ENCODE measurements around the gene TSEN34.
"Not testable (repeated sequence)": the region's sequence is repeated elsewhere in the genome, so short reads cannot be mapped to it uniquely, and the experiment has no call there.

Gene TSEN34

DNA sequence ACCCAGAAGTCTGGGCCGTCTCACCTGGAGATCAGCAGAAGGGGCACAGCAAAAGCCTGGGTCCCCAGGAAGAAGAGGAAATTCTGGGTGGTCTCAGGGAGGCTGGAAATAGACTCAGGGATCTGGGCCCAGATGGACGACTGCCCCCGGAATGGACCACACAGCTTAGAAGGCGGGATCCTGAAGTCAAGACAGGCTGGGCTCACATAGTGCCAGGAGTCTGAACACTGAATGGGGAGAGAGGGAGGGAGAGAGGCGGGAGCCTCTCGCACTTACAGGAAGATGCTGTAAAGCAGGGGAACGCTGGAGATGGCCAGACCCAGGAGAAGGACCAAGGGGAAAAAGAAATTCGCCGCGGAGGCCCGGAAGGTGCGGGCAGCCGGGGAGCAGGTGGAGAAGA lies 30.3 kb upstream of the TSEN34 start:
- no peak for DNase-seq (ENCODE audit: low read depth in 2 of 2)

DNA sequence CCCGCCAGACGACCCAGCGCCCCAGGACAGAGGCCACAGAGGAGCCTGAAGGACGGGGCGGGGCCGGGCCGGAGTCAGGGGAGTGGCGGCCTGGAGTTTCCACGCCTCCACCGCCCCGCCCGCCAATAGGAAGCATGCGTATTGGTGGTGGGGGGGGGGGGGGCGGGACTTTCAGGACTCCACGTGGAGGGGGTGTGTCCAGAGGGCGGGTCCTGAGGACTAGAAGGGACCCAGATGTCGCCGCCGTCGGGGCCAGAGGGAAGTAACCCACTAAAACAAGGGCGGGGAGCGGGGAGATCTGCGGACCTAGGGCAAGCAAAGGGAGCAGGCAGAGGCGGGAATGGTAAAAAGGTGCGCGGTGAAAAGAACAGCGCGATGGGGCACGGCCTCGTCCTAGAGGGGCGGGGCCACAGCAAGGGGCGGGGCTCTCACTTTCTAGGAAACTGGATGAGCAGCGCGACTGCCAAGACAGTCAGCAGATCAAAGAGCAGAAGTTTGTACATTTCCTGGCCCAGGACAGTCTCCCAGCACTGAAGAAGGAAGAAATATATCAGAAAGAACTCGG lies 28.8 kb upstream of the TSEN34 start:
- DNase-seq (ENCODE audit: low read depth in 2 of 2) = peak; percentile 61 to 64

DNA sequence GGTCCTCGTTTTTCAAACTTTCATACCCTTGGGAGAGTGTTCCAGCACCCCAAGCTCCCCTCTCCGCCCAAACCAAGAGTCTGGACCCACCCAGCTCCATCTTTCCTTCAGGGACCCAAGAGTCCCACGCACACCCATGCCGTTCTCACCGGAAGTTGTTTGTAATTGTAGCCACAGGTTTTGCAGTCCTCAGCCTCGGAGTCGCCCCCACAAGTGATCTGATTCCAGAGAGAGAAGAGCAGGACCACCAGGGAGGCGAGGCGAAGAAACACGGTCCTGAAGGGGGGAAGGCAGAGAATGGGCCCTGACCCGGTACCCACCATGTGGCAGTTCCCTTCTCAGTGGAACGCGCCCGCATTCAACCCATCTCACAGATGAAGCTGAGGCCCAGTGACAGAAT lies 28.2 kb upstream of the TSEN34 start:
- DNase-seq (ENCODE audit: low read depth in 2 of 2) = no peak

DNA sequence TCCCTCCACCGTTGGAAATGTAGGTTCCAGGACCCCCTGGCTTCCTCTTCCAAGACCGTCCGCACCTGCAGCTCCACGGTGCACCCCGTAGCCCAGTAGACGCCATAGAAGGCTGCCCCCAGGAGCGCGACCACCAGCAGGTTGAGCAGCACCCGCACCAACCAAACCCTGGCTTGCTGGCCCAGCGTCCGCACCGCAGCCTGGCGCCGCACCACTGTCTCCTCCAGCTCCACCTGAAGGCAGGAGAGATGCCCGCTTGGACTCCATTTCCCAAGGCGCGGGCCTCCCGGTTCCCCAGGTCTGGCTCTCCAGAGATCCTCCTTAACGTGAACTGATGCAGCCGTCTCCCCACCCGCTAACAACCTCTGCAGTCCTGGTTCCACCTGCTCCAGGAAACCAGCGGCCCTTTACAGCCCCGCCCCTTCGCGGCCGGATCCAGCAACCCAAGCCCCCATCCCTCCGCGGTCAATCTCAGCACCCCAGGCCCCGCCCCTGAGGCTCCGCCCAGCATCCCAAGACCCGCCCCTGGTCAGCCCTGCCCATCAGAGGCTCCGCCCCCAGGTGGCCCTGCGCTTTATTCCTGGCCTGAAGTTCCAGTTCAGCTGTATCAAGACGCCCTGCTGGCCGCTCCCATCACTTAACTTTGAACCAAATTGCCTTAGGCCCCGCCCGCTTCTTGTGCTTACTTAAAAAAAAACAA lies 26.6 kb upstream of the TSEN34 start:
- peak in 1 of 2 donors; percentile 32 for DNase-seq (ENCODE audit: low read depth in 2 of 2)

DNA sequence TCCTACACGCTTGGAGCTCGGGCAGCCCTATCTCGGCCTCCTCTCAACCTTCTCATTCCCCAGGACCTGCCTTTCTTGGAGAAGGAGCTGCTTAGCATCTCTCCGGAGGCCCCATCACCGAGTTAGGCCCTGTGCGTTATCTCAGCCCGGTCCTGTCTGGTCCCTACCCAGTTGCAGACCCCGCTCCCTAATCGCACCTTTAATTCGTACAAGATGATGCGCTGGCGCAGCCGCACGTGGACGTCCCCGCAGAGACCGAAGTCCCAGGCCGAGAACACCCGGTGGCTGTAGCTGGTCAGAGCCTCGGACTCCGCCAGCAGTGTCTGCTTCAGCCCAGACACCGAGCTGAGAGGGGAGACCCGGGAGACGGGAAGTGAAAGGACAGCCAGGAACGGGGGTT lies 25.9 kb upstream of the TSEN34 start:
- DNase-seq (ENCODE audit: low read depth in 2 of 2) = no peak

DNA sequence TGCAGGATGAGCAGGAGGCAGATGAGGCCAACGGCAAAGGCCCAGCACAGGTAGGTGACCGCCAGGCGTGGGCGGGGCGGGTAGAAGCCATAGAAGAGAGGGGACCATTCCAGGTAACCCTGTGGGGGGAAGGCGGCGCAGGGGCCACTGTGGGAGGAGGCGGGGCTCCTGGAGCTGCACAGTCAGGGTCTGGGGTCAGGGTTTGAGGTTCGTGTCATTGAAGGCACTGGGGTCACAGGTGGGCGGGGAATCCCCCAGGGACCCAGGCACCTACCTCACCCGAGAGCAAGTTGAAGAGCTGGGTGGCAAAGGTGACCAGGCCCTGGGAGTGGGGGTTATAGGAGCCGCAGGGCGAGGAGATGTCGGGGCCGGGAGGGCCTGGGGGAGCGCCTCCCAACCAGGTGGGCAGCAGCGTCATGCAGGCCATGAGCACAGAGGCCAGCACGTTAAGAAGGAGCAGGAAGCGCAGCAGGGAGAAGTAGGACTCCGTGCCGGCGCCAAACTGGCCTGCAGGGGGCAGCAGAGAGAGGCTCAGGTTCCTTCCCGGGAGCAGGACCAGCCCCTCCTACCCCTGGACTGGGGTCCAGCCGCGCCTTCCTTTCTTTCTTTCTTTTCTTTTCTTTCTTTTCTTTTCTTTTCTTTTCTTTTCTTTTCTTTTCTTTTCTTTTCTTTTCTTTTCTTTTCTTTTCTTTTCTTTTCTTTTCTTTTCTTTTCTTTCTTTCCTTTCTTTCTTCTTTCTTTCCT lies 22.8 kb upstream of the TSEN34 start:
- peak; percentile 65 to 75 for DNase-seq (ENCODE audit: low read depth in 2 of 2)

DNA sequence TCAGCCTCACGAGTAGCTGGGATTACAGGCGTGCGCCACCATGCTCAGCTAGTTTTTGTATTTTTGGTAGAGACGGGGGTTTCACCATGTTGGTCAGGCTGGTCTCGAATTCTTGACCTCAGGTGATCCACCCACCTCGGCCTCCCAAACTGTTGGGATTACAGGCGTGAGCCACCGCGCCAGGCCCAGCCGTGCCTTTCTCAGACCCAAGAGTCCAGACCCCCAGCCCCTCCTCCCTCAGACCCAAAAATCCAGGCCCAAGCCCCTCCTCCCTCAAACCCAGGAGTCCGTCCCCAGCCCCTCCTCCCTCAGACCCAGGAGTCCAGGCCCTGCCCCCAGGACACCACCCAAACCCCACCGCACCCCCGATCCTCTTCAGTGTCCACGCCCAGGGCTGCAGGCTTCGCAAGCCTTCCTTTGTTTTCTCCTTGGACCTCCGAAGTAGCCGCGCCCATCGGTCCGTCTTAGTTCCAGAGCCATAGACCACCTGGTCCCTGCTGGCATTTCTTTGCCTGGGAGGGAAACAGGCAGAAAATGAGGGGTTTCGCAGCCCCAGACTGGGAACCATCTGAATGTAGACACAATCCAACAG lies 21.9 kb upstream of the TSEN34 start:
- no peak for DNase-seq (ENCODE audit: low read depth in 2 of 2)

DNA sequence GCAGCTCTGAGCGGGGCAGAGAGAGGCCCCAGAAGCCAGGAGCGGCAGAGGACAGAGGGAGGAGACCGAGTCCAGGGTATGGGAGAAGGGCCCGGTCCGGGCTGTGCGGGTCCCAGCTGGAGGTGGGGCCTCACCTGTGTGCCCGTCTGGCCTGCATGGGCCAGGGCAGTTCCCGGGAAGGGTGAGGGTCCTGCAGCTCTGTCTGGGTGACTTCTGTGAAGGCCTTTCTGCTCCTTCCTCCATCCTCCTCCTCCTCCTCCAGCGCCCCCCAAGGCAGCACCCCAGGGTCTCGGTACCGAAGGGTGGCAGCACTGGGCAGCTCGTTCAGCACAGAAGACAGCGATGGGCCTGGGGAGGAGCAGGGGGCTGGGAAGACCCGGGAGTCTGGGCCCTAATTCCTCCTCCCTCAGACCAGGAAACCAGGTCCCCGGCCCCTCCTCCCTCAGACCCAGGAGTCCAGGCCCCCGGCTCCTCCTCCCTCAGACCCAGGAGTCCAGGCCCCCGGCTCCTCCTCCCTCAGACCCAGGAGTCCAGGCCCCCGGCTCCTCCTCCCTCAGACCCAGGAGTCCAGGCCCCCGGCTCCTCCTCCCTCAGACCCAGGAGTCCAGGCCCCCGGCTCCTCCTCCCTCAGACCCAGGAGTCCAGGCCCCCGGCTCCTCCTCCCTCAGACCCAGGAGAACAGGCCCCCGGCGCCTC lies 19.2 kb upstream of the TSEN34 start:
- not testable (repeated sequence) for DNase-seq (ENCODE audit: low read depth in 2 of 2)

DNA sequence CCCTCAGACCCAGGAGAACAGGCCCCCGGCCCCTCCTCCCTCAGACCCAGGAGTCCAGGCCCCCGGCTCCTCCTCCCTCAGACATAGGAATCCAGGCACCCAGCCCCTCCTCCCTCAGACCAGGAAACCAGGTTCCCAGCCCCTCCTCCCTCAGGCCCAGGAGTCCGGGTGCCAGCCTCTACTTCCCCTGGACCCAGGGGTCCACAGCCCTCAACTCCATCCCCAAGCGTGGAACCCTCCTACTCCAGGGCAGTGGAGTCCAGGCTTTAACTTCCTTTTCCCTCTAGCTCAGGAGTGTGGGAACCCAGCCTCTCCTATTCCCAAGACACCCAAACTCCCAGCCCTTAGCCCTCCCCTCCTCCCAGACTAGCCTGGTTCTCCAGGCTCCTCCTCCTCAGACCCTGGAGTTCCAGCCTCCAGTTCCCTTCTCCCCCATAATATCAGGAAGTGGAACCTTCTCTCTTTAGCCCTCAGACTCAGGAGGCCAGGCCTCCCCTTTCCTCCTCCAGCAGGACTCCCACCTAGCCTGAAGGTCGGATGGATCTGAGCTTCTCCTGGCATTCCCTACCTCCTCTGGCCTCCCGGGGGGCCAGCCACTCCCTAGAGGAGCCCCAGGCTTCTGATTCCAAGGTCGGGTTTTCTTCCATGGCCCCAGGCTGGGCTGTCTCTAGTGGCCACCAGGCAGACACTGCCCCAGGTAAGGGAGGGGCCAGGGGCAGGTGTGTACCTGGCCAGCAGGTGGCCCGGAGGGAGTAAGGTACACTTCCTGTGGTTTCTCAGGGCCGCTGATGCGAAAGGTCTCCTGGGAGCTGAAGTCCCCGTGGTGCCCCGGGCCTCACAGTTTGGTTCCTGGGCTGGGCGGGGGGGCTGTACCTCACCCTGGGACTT lies 18.4 kb upstream of the TSEN34 start, which contains the start of gene TMC4:
Gene TMC4, minus strand, starts transcription at position 690 of the 888 bp plus-strand sequence. Its CDS starts 43 bp downstream, at position 647.
- no peak for DNase-seq (ENCODE audit: low read depth in 2 of 2)

DNA sequence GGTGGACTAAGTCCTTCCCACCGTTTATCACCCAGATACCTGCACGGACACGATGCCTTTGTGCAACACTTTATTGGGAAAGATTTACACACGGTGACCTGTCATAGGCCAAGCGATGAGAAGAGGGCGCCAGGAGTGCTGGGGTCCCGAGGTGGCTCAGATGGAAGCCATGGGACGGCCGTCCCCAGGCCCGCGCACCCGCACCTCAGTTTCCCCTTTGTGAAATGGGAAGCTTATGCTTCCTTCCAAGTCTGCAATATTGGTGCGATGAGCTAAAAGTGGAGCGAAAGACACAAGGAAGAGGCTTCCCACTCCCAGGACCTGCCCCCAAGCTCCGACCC lies 17.8 kb upstream of the TSEN34 start:
- no peak for DNase-seq (ENCODE audit: low read depth in 2 of 2)

DNA sequence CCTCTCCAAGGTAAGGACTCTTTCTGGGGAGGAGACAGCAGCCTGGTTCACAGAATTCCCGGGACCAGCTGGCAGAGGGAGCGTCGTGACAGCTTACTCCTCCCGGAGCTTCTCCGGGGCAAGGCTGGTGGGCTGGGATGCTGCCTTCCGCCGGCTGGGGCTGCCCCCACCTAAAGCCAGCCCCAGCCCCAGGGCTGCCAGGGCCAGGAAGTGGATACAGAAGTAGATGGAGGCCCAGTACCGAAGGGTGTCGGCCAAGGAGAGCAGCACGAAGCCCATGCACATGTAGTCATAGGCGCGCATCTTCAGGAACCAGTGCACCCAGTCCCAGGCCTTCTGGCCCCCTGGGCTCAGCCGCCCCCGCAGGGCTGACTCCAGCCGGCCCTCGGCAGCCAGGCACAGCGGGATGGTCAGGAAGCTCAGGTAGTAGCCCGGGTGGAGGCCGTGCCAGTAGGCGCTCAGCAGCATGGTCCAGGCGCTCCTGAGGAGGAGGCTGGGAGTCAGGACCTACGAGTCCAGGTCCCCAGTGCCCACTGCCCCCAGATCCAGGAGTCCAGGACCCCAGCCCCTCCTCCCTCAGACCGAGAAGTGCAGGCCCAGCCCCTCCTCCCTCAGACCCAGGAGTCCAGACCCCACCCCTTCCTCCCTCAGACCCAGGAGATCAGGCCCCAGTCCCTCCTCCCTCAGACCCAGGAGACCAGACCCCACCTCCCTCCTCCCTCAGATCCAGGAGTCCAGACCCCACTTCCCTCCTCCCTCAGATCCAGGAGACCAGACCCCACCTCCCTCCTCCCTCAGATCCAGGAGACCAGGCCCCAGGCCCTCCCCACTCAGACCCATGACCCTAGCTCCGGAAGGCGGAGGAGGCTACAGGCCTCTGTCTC lies 16.9 kb upstream of the TSEN34 start:
- DNase-seq (ENCODE audit: low read depth in 2 of 2) = no peak

DNA sequence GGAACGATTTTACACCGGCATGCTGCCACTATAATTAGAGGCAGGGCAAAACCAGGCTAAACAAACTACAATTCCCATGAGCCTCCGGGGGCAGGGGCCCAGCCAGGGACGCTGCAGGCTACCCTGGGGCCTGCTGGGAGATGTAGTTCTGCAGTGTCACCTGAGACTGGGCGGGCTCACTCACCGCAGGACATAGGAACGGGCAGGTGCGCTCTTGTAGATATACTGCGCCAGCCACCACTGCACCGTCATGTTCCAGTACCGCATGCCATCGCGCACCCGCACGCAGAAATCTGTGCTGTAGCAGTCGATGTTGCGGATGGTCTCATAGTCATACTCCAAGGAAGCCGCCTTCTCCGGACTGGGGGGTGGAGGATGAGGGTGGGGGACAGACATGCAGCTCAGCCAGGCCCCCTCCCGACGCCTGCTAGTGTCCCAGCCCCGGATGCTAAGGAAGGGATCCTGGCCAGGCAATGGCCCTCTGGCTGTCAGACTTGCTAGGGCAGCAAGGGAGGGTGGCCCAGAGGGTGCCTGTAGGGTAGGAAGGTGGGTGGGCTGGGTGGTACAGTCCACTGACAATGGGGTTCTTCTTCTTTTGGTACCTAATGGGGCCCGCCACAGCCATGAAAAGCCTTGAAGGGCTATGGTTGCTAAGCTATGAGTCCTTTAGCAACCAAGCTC lies 12.4 kb upstream of the TSEN34 start:
- DNase-seq (ENCODE audit: low read depth in 2 of 2) = no peak

DNA sequence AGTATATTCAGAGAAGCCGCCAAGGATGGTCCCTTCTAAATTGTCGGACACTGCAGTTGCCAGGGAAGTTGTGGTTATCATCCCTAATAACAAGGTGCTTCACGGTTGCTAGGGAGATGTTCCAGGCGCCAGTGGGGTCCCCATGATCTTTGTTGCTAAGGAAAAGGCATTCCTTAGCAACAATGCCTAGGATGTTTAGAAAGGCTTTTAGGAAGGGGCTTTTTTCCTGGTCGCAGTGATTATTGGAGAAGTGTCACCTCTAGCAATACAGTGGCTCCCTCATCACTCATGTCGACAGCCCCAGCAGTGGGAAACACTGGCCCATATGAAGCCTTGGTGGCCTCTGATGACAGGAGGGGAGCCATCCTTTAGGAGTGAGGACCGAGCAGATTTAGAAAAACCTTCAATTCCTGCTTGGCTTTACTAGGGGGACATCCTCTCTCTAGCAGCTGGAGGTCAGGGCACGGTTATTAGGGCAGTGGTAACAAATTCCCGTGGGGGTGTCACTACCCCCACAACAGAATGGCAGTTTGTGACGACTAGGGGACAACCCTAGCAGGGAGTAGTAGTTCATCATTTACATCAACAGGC lies 11.8 kb upstream of the TSEN34 start:
- DNase-seq (ENCODE audit: low read depth in 2 of 2) = no peak

DNA sequence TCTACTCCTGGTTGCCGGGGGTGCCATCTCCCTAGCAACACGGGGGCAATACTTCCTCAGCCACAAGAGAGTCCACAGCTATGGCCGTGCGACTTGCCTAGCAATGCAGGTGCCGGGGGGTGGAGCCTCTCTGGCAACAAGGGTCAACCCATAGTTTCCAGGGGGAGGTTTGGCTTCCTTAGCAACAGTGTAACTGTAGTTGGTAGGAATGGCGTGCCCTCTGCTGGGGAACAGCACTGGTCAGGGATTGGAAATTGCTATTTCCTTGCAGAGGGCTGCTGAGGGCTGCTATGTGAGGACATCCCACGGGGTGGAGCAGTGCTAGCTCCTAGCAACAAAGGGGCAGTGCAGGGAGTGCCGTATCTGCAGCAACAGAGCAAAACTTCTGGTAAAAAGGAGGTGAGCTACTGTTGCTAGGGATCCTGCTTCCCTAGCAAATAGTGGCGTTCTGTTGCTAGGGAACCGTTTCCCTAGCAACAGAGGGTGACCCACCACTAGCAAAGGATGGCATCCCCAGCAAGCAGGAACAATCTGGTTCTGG lies 11.1 kb upstream of the TSEN34 start:
- DNase-seq (ENCODE audit: low read depth in 2 of 2) = no peak

DNA sequence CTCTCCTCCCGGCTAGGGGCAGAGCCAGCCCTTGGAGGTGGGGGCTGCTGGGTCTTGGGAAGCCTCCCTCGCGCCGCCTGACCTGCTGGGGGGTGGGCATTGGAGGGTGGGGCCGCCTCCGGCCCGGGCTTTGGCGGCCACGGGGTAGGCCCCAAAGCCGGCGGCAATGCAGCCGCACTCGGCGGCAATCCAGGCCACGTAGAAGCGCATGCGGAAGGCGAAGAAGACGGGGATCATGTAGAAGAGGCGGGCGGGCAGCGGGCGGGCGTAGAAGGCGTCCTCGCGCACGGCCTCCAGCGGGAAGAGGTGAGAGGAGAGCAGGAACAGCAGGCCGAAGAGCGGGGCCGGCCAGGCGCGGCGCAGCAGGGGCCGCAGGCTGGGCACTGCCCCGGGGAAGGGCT lies 10.4 kb upstream of the TSEN34 start:
- DNase-seq (ENCODE audit: low read depth in 2 of 2) = no peak

DNA sequence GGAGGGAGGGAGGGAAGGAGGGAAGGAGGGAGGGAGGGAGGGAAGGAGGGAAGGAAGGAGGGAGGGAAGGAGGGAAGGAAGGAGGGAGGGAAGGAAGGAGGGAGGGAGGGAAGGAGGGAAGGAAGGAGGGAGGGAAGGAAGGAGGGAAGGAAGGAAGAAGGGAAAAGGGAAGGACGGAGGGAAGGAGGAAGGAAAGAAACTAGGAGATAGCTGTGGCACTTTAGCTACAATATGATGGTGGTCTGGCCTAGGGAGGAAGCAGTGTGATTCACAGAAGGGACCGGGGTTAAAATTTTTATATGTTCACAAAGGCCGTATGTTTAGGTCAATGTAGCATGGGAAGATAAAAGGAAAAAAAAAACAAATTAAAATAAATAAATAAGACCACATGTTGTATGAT lies 9.2 kb upstream of the TSEN34 start:
- DNase-seq (ENCODE audit: low read depth in 2 of 2) = not testable (repeated sequence)

DNA sequence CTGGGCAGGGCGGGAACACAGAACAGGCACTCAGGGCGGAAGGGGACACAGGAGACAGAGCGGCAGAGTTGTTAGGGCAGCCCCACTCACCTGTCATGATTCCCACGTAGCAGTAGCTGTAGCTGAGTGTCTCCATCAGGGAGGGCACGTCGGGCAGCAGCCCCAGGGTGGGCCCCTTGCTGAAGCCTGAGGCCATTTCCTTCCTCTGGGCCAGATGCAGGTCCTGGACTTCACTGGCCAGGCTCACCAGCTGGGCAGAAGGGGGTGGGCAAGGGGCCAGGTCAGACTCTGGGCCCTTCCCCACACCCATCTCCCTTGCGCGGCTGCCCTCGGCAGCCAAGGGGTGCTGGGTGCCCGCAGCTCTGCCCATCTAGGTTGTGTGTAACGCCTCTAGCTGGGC lies 7.7 kb upstream of the TSEN34 start:
- DNase-seq (ENCODE audit: low read depth in 2 of 2) = no peak

DNA sequence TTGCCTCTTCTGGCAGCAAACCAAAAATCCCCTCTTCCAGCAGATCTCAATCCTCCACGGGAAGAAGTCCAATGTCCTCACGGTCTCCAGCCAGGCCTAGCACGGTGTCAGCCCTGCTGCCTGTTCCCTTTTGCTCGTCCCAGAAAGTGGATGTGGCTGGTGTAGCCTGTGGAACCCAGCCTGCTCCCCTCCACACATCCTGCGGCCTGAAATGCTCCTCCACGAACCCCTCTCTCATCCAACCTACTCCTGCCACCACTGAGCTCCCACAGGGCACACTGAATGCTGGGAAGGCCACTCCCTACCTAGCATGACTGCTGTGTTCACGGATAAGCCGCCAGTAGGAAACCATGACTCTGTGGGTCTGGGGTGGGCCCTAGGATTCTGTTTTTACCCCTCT lies 4.8 kb upstream of the TSEN34 start:
- no peak for DNase-seq (ENCODE audit: low read depth in 2 of 2)

DNA sequence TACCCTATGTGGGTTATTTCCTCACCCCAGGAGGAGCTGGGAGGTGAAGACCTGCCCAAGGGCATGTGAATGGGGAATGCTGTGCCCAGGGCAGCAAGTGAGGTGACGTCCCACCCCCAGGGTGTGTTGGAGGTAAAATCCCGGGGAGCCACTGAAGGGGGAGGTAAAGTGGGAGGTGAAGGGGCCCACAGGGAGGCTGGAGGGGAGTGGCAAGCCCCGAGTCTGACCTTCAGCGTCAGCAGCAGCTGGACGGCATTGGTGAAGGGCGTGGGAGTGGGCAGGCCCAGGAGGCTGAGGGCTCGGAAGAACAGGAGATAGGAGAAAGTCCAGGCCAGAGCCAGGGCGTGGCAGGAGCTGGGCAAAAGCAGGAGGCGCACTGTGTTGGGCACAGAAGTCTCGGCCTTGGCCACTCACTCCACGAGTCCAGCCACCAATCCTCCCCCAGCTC lies 4.2 kb upstream of the TSEN34 start:
- DNase-seq (ENCODE audit: low read depth in 2 of 2) = no peak
